ACC112 (cell line): Measurements from ENCODE around the gene SNX10.

Source experiments
- H2AFZ ChIP-seq: fragments of 200-600 bp; sonication (generic); one replicate; pipeline ENCODE4 v1.6.0; 2017; ENCODE audit warnings: antibody characterized with exemption, low read length; ENCODE audit not compliant: unreplicated experiment
- H3K27ac ChIP-seq: fragments of 200-600 bp; sonication (generic); 2 replicates; pipeline ENCODE4 v1.5.1; 2014; ENCODE audit warnings: low read depth, mild to moderate bottlenecking, antibody characterized with exemption, low read length, moderate library complexity
- H3K27me3 ChIP-seq: fragments of 200-600 bp; sonication (generic); 2 replicates; pipeline ENCODE4 v1.6.1; 2014; ENCODE audit warnings: mild to moderate bottlenecking, antibody characterized with exemption, low read length, moderate library complexity, mixed read lengths; ENCODE audit not compliant: insufficient read depth
- H3K36me3 ChIP-seq: fragments of 200-600 bp; sonication (generic); 2 replicates; pipeline ENCODE4 v1.6.1; 2016; ENCODE audit warnings: mild to moderate bottlenecking, antibody characterized with exemption, low read length, moderate library complexity, mixed read lengths; ENCODE audit not compliant: insufficient read depth
- H3K4me1 ChIP-seq: fragments of 200-600 bp; sonication (generic); one replicate; pipeline ENCODE4 v1.6.1; 2016; ENCODE audit warnings: low read length, mixed read lengths; ENCODE audit not compliant: insufficient read depth, unreplicated experiment, control insufficient read depth
- H3K4me3 ChIP-seq: fragments of 200-600 bp; sonication (generic); 2 replicates; pipeline ENCODE4 v1.5.1; 2014; ENCODE audit warnings: mild to moderate bottlenecking, low read depth, low read length
- H3K79me2 ChIP-seq: fragments of 200-600 bp; sonication (generic); one replicate; pipeline ENCODE4 v1.6.0; 2016; ENCODE audit warnings: low read length; ENCODE audit not compliant: control insufficient read depth, unreplicated experiment, insufficient read depth

The SNX10 gene

DNA sequence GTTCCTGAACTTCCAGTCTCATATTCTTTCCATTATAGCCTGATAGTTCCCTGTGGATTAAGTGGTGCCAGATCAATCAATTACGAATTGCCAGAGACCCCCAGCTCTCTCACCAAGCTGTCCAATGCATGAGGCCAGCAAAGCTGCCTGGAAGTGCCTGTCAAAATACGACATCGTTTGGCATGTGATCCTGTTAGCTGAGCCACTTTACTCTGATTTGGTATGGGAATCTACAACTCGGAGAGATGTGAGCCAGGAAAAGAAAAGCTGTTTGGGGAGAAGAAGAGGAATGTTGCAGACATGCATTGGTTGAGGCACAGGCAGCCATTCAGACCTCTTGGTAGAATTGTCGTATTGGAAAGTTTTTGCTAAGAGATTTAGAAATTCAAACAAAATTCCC is 3.9 kb downstream of the SNX10 start:
- Histone ChIP-seq H2AFZ (no peak overlapping the region), H3K27ac (no peak overlapping the region), H3K4me3 (no peak overlapping the region), H3K79me2 (no peaks in the 10 kb centered on the region), H3K4me1 (no peaks in the 10 kb centered on the region), H3K36me3 (no peaks in the 10 kb centered on the region), H3K27me3 (peaks cover 8% of the 10 kb centered on the region; the same call in 1 of the 2 replicates)

GRCh38 chr7:26298472-26299058 is 6.9 kb downstream of the SNX10 start:
- Histone ChIP-seq H3K27me3 (no peaks in the 10 kb centered on the region), H3K4me3 (no peak overlapping the region), H3K36me3 (no peaks in the 10 kb centered on the region), H3K27ac (no peak overlapping the region), H3K79me2 (no peaks in the 10 kb centered on the region), H3K4me1 (no peaks in the 10 kb centered on the region), H2AFZ (no peak overlapping the region)

DNA sequence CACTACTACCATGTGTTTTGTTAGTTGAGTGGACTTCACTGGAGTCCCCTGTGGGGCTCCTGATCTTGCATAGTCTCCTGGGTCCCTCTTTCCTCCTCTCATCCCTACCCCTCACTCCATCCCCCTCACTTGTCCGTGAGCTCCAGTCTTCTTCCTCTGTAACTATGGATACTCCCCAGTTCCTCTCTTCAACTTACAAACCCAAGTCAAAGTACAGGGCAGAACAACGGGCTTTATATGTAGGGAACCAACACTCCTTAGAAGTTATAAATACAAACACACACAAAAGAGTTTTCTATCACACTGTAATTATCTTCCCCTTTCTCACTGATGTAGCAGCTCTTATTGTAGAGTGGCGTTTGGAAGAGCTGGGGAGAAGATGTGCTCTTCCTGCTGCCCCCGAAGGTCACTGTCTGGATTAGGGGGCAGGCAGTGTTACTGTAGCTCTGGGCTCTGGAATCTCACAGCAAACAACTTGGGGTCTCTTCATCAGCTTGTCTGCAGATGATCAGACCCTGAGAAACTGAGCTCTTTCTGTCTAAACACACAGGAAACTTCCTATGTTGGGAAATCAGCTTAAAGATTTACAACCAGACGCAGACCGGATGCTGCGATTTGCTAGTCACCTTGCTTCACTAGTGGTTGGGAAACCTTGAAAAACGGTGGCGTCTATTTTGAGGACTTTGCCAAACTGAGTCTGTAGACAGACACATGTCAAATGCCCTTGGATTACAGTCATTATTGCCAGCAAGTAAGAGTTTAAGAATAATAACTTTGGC is 13.6 kb downstream of the SNX10 start:
- Histone ChIP-seq H3K27me3 (no peaks in the 10 kb centered on the region), H3K36me3 (no peaks in the 10 kb centered on the region), H3K4me3 (no peak overlapping the region), H3K27ac (no peak overlapping the region), H2AFZ (no peak overlapping the region), H3K4me1 (peaks cover 4% of the 10 kb centered on the region), H3K79me2 (no peaks in the 10 kb centered on the region)

DNA sequence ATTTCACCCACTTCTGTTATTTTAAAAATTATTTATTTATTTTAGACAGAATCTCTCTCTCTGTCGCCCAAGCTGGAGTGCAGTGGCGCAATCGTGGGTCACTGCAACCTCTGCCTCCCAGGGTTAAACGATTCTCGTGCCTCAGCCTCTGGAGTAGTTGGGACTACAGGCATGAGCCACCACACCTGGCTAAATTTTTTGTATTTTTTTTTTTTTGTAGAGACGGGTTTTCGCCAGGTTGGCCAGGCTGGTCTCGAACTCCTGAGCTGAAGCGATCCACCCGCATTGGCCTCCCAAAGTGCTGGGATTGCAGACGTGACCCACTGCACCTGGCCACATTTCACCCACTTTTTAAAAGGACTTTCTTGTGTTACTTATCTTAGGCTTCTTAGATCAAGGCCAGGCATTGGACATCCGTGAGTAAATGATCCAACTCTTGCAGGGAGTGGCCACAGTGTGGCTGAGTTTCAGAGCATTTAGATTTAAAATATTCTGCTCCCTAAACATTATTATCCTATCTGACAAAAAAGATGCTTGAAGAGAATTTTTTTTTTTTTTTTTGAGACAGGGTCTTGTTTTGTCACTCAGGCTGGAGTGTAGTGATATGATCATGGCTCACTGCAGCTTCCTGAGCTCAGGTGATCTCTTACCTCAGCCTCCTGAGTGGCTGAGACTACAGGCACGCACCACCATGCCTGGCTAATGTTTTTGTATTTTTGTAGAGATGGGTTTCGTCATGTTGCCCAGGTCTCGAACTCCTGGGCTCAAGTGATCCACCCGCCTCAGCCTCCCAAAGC is 14.4 kb downstream of the SNX10 start:
- no peaks in the 10 kb centered on the region for H3K36me3 ChIP-seq
- H3K4me3 ChIP-seq: no peak overlapping the region
- H3K27me3 ChIP-seq: no peaks in the 10 kb centered on the region
- H3K79me2 ChIP-seq: no peaks in the 10 kb centered on the region
- H2AFZ ChIP-seq: no peak overlapping the region
- no peak overlapping the region for H3K27ac ChIP-seq
- H3K4me1 ChIP-seq: peaks cover 4% of the 10 kb centered on the region

GRCh38 chr7:26306790-26307189 is 15.1 kb downstream of the SNX10 start:
- no peaks in the 10 kb centered on the region for H3K79me2 ChIP-seq
- H2AFZ ChIP-seq: no peak overlapping the region
- H3K4me3 ChIP-seq: no peak overlapping the region
- H3K27me3 ChIP-seq: no peaks in the 10 kb centered on the region
- no peaks in the 10 kb centered on the region for H3K36me3 ChIP-seq
- no peak overlapping the region for H3K27ac ChIP-seq
- peaks cover 4% of the 10 kb centered on the region for H3K4me1 ChIP-seq

DNA sequence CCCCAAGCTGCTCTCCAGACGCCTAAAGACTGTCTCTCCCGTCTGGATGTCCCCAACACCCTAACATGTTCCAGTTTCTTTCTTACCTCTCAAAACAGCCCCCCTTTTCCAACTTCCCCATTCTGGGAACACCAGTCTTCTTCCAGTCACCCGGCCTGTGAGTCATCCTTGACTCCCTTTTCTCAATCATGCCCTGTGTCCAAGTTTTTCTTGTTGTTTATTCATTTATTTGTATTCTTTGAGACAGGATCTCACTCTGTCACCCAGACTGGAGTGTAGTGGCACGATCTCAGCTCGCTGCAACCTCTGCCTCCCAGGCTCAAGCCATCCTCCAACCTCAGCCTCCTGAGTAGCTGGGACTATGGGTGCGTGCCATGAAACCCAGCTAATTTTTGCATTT is 15.6 kb downstream of the SNX10 start:
- peaks cover 4% of the 10 kb centered on the region for H3K4me1 ChIP-seq

DNA sequence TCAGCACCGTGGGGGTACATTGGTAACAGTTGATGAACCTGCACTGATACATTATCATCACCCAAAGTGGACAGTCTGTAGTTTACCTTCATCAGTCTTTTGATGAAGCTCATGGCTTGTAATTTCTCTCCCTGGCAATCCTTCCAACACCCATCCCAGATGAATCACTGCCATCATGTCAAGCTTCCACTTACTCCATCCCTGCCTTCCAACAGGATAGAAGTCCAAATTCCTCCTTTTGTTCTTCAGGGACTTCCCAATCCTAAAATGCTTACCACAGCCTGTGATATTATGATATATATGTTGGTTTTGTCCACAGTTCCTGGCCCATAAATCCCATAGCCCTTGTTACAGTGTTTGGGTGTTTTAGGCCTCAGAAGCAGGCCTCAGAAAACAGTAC is 16.1 kb downstream of the SNX10 start:
- Histone ChIP-seq H3K4me3 (no peak overlapping the region), H3K27me3 (no peaks in the 10 kb centered on the region), H3K4me1 (peaks cover 4% of the 10 kb centered on the region), H2AFZ (no peak overlapping the region), H3K79me2 (no peaks in the 10 kb centered on the region), H3K27ac (no peak overlapping the region), H3K36me3 (no peaks in the 10 kb centered on the region)

More for the DNA sequence above, 15.6 kb downstream of the SNX10 start:
- no peaks in the 10 kb centered on the region for H3K36me3 ChIP-seq
- no peak overlapping the region for H3K27ac ChIP-seq
- H3K4me3 ChIP-seq: no peak overlapping the region
- no peaks in the 10 kb centered on the region for H3K79me2 ChIP-seq
- no peaks in the 10 kb centered on the region for H3K27me3 ChIP-seq
- no peak overlapping the region for H2AFZ ChIP-seq

DNA sequence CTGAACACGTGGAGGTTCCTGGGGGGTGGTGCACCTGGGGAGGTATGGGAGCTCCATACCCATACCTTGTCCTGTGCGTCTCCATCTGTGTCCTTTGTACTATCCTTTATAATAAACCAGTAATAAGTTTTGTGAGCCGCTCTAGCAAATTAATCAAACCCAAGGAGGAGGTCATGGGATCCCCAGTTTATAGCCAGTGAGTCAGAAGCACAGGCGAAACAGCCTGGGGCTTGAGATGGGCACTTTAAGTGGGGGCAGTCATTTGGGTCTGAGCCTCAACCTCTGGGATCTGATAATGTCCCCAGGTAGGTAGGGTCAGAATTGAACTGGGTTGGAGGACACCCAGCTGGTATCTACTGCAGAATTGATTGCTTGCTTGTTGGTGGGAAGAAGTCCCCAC is 16.9 kb downstream of the SNX10 start:
- H3K4me1 ChIP-seq: peaks cover 4% of the 10 kb centered on the region
- no peak overlapping the region for H3K4me3 ChIP-seq
- H2AFZ ChIP-seq: no peak overlapping the region
- H3K36me3 ChIP-seq: no peaks in the 10 kb centered on the region
- no peak overlapping the region for H3K27ac ChIP-seq
- no peaks in the 10 kb centered on the region for H3K27me3 ChIP-seq
- no peaks in the 10 kb centered on the region for H3K79me2 ChIP-seq

DNA sequence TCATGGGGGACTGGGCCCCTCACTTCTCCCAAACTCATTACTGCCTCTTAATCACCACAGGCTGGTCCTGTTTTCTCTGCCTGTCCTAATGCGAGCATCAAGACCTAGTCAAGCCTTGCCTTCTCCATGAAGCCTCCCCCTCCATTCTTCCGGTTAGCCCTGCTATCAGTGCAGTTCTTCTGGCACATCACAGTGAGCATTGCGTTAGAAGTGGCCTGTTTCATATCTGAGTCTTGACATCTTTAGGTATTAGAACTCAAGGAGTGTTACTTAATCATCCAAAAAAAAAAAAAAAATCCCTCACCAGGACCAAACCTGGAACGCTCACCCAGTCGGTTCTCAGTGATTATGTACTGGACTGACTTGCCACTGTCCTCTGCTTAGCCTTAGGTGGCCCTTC is 17.4 kb downstream of the SNX10 start:
- no peak overlapping the region for H3K4me3 ChIP-seq

DNA sequence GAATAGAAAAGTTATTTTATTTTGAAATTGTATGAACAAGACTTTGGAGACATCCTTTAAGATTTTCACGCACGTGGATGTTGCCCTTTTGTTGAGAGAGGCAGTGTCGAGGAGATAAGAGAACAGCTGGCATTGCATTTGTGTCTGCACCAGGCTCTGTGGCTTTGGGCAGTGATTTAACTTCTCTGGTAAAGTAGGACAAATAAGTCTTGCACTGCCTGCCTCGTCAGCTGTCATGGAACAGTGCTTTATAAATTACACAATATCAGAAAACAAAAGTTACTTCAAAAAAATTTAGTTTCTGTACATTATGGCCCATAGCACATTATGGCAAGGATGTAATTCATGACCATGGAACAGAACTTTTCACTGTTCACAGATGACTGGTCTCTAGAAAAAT is 20.1 kb downstream of the SNX10 start:
- H2AFZ ChIP-seq: no peak overlapping the region
- peaks cover 4% of the 10 kb centered on the region for H3K4me1 ChIP-seq
- no peaks in the 10 kb centered on the region for H3K79me2 ChIP-seq
- H3K36me3 ChIP-seq: no peaks in the 10 kb centered on the region
- H3K27ac ChIP-seq: no peak overlapping the region
- no peaks in the 10 kb centered on the region for H3K27me3 ChIP-seq
- H3K4me3 ChIP-seq: no peak overlapping the region

More for the DNA sequence above, 17.4 kb downstream of the SNX10 start:
- no peaks in the 10 kb centered on the region for H3K79me2 ChIP-seq
- no peak overlapping the region for H3K27ac ChIP-seq
- H3K4me1 ChIP-seq: peaks cover 4% of the 10 kb centered on the region
- H3K36me3 ChIP-seq: no peaks in the 10 kb centered on the region
- H3K27me3 ChIP-seq: no peaks in the 10 kb centered on the region
- no peak overlapping the region for H2AFZ ChIP-seq
